HFF-Myc (cell line): ENCODE data around the gene OR52I1.

Source experiments
- DNase-seq: peaks from one replicate; pipeline ENCODE4 v3.0.0-alpha.2; 2011; ENCODE audit warnings: low read depth; ENCODE audit errors: extremely low read depth
- H3K4me3 ChIP-seq: replicated peaks from 2 replicates; pipeline ENCODE4 v1.5.1; 2011; ENCODE audit warnings: low read depth, mild to moderate bottlenecking, control low read depth, low read length
- CTCF ChIP-seq: IDR thresholded peaks from 2 replicates; pipeline ENCODE4 v1.5.1; 2012; ENCODE audit warnings: mild to moderate bottlenecking, low read depth, low read length, control low read depth; ENCODE audit errors: missing control alignments

OR52I1 gene

DNA sequence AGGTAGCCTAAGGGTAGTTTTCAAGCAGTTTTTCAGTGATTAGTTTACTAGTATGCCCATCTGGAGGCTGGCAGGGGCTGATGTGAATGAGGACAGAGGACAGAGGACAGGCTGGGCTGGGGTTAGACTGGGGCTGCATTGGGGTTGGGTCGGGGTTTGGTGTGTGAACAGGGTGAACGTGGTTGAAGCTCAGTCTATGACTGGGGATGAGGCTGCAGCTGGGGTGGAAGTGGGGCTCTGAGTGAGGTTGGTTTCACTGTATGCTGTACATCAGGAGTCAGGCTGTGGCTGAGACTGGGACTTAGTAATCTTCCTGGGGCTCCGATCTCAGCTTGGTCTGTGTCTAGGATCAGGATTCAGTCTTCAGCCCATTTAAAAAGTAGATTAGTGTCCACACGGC, 50.4 kb downstream of the OR52I1 start:
- no peak overlapping the region for H3K4me3 ChIP-seq
- TF ChIP-seq CTCF, result no peak
- DNase-seq, result no peak
